Activated T-helper 9 cell treated with anti-CD3 and anti-CD28 coated beads, Interleukin-2, amount 50 U/mL, for 16 hours (primary cell): Measurements from ENCODE around the gene HGFAC.
"Not testable (repeated sequence)": the region's sequence is repeated elsewhere in the genome, so short reads cannot be mapped to it uniquely, and the experiment has no call there.

ENCODE experiments used
- DNase-seq: peaks from one replicate; pipeline ENCODE4 v3.0.0-alpha.2; 2020; ENCODE audit warnings: low read depth

Gene HGFAC

GRCh38 chr4:3442959-3443749 lies 1.4 kb downstream of the HGFAC start:
- DNase-seq = peak; percentile 33

GRCh38 chr4:3443750-3444309 lies 2.1 kb downstream of the HGFAC start:
- DNase-seq = no peak

GRCh38 chr4:3444351-3445110 lies 2.8 kb downstream of the HGFAC start:
- no peak for DNase-seq

GRCh38 chr4:3445111-3445820 lies 3.5 kb downstream of the HGFAC start:
- no peak for DNase-seq

- no peak for DNase-seq
Observed at GRCh38 chr4:3445829-3446545, 4.2 kb downstream of the HGFAC start.

- DNase-seq = no peak
Observed at GRCh38 chr4:3446631-3447320, 5.0 kb downstream of the HGFAC start.

GRCh38 chr4:3447431-3448395 lies 5.9 kb downstream of the HGFAC start:
- no peak for DNase-seq

GRCh38 chr4:3449047-3449573 lies 7.3 kb downstream of the HGFAC start:
- no peak for DNase-seq

GRCh38 chr4:3449574-3450534 lies 8.1 kb downstream of the HGFAC start:
- DNase-seq = no peak

GRCh38 chr4:3450643-3451042 lies 8.9 kb downstream of the HGFAC start:
- DNase-seq = no peak

- no peak for DNase-seq
Observed at GRCh38 chr4:3451956-3452355, 10.2 kb downstream of the HGFAC start.

- DNase-seq = no peak
Observed at GRCh38 chr4:3452376-3452775, 10.6 kb downstream of the HGFAC start.

- DNase-seq = not testable (repeated sequence)
Observed at GRCh38 chr4:3455596-3455995, 13.8 kb downstream of the HGFAC start.

GRCh38 chr4:3458371-3458770 lies 16.6 kb downstream of the HGFAC start:
- no peak for DNase-seq

- DNase-seq = not testable (repeated sequence)
Observed at GRCh38 chr4:3459156-3459555, 17.4 kb downstream of the HGFAC start.

- DNase-seq = no peak
Observed at GRCh38 chr4:3460926-3461325, 19.2 kb downstream of the HGFAC start.

- DNase-seq = no peak
Observed at GRCh38 chr4:3461515-3462291, 19.9 kb downstream of the HGFAC start.

GRCh38 chr4:3462321-3462789 lies 20.6 kb downstream of the HGFAC start:
- DNase-seq = no peak
